ENCODE data around the gene TMEM154. TPM values are rescaled to one million over a fixed set of nuclear protein-coding genes. Genes with fewer than 3 reads are reported as not detected.
A peak's percentile ranks its signal among the peaks of the same experiment; 100 is the strongest.

TMEM154 gene
- polyA plus RNA-seq, 3 donors: 24.7 to 157 (median 117) TPM

DNA sequence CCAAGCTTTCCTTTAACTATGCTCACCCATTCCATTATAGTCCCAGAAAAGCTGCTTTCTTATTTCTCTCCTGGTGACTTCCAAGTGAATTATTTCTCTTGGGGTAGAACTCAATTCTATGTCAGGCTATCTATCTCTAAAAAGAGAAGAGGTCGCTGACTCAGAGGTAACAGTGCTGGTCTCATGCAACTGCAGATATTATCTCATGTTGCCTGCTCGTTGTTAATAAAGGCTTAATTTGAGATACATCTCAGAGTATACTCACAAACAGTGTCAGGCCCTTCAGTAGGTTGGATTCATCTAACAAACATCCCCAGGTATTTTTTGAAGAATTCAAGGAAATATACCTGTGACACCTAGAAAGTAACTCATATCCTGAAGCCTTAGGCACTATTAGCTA lies 2.7 kb downstream of the TMEM154 start:
- Mint-ChIP-seq H3K27ac (peak overlapping the region in 2 of 7 donors; percentile 17 to 81), H3K36me3 (peaks cover 42 to 45% of the 10 kb centered on the region in 2 donors), H3K9me3 (no peaks in the 10 kb centered on the region), H3K4me3 (no peak overlapping the region), H3K27me3 (ENCODE audit: low read depth in 3 of 3) (peaks cover 0 to 2% (median 0%) of the 10 kb centered on the region in 3 donors), H3K4me1 (peaks cover 63% of the 10 kb centered on the region)
- H2AFZ ChIP-seq (ENCODE audit: insufficient read depth, low read depth, low read length, poor library complexity, severe bottlenecking): no peak overlapping the region
- H3K27me3 ChIP-seq (ENCODE audit: control insufficient read depth in 2 of 2, insufficient read depth in 2 of 2, low read length in 2 of 2): no peaks in the 10 kb centered on the region
- H3K4me1 ChIP-seq (ENCODE audit: control insufficient read depth in 1 of 2, insufficient read depth in 2 of 2, low read length in 2 of 2): peaks cover 45 to 59% of the 10 kb centered on the region in 2 donors
- DNase-seq: no peak
- no CpG with 5 or more reads among the region's 2 CpGs for WGBS (ENCODE audit: insufficient coverage)
- no peaks in the 10 kb centered on the region for H3K9me3 ChIP-seq (replicated peaks in 1 of 2; ENCODE audit: control insufficient read depth in 1 of 2, insufficient read depth in 1 of 2, low read length in 2 of 2)
- H3K4me3 ChIP-seq (replicated peaks in 1 of 3; ENCODE audit: low read depth in 2 of 3, low read length in 3 of 3): no peak overlapping the region
- peaks cover 61% of the 10 kb centered on the region for H4K20me1 ChIP-seq (ENCODE audit: insufficient read depth, low read length)
- peaks cover 8 to 29% of the 10 kb centered on the region in 2 donors for H3K36me3 ChIP-seq (replicated peaks in 1 of 2; ENCODE audit: control insufficient read depth in 1 of 2, insufficient read depth in 2 of 2, low read length in 2 of 2)
- intact Hi-C loops (cut with micrococcal nuclease): loop anchor here (5.0 kb wide), 1 partner anchor 35 kb away; no protein-coding TSS in a partner anchor
- peak overlapping the region in 1 of 2 donors; percentile 63 for H3K27ac ChIP-seq (ENCODE audit: low read depth in 1 of 2, low read length in 2 of 2)
- no peak overlapping the region for H3K9ac ChIP-seq (ENCODE audit: insufficient read depth, low read length, poor library complexity, severe bottlenecking)
- peaks cover 66% of the 10 kb centered on the region for H3K79me2 ChIP-seq (ENCODE audit: insufficient read depth, low read length)
- H3K4me2 ChIP-seq (replicated peaks; ENCODE audit: extremely low read depth, low read length, poor library complexity, severe bottlenecking): peak overlapping the region; percentile 15
- TF ChIP-seq, protein P1, sequence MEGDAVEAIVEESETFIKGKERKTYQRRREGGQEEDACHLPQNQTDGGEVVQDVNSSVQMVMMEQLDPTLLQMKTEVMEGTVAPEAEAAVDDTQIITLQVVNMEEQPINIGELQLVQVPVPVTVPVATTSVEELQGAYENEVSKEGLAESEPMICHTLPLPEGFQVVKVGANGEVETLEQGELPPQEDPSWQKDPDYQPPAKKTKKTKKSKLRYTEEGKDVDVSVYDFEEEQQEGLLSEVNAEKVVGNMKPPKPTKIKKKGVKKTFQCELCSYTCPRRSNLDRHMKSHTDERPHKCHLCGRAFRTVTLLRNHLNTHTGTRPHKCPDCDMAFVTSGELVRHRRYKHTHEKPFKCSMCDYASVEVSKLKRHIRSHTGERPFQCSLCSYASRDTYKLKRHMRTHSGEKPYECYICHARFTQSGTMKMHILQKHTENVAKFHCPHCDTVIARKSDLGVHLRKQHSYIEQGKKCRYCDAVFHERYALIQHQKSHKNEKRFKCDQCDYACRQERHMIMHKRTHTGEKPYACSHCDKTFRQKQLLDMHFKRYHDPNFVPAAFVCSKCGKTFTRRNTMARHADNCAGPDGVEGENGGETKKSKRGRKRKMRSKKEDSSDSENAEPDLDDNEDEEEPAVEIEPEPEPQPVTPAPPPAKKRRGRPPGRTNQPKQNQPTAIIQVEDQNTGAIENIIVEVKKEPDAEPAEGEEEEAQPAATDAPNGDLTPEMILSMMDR (IDR thresholded peaks at IDR 0.05): no peak

DNA sequence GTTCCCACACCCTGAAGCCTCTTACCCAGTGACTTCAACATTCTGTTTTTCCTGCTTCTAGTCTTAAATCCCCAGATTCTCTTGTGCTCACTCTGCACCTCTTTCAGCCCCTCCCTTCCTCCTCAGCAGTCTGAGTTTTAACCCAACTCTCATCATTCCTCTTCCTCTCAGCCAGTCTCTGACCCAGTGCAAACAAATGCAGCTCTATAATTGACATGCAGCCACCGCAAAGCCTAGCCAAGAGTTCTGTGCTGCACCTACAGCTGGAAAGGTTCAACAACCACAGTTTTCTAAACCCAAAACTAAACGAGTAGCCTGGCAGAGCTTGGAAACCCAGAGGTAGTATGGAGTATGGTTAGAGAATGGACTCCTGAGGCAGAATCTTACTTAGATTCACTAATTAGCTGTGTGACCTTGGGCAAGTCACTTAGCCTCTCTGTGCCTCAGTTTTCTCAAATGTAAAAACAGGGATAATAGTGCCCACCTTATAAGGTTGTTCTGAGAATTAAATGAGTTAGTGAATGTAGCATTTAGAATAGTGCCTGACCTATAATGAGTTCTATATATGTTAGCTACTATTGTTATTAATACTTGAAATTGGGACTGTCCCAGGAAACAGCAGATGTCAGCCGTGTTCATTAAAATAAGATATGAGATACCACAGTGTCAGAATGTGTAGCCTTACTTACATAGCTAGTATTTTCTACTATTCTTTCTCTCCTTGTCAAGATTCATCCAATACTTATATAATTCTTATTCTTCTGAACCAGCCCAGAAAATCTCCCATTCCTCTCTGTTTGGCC lies 3.5 kb downstream of the TMEM154 start:
- H3K36me3 ChIP-seq (replicated peaks in 1 of 2; ENCODE audit: control insufficient read depth in 1 of 2, insufficient read depth in 2 of 2, low read length in 2 of 2): peaks cover 8 to 34% of the 10 kb centered on the region in 2 donors
- Mint-ChIP-seq H3K4me3 (peak overlapping the region in 1 of 2 donors; percentile 72), H3K4me1 (peaks cover 63% of the 10 kb centered on the region), H3K9me3 (no peaks in the 10 kb centered on the region), H3K27ac (peak overlapping the region in 6 of 7 donors; percentile 22 to 81 (median 62)), H3K27me3 (ENCODE audit: low read depth in 3 of 3) (no peaks in the 10 kb centered on the region), H3K36me3 (peaks cover 48 to 49% of the 10 kb centered on the region in 2 donors)
- H3K4me2 ChIP-seq (replicated peaks; ENCODE audit: extremely low read depth, low read length, poor library complexity, severe bottlenecking): peak overlapping the region; percentile 15
- peak overlapping the region in 1 of 3 experiments; percentile 19 for H3K4me3 ChIP-seq (replicated peaks in 1 of 3; ENCODE audit: low read depth in 2 of 3, low read length in 3 of 3)
- H2AFZ ChIP-seq (ENCODE audit: insufficient read depth, low read depth, low read length, poor library complexity, severe bottlenecking): no peak overlapping the region
- H3K27me3 ChIP-seq (ENCODE audit: control insufficient read depth in 2 of 2, insufficient read depth in 2 of 2, low read length in 2 of 2): no peaks in the 10 kb centered on the region
- no peaks in the 10 kb centered on the region for H3K9me3 ChIP-seq (replicated peaks in 1 of 2; ENCODE audit: control insufficient read depth in 1 of 2, insufficient read depth in 1 of 2, low read length in 2 of 2)
- H3K27ac ChIP-seq (ENCODE audit: low read depth in 1 of 2, low read length in 2 of 2): peak overlapping the region in 1 of 2 donors; percentile 63
- no peak for DNase-seq
- H3K4me1 ChIP-seq (ENCODE audit: control insufficient read depth in 1 of 2, insufficient read depth in 2 of 2, low read length in 2 of 2): peaks cover 45 to 58% of the 10 kb centered on the region in 2 donors
- no peak overlapping the region for H3K9ac ChIP-seq (ENCODE audit: insufficient read depth, low read length, poor library complexity, severe bottlenecking)
- TF ChIP-seq, protein P1 (IDR thresholded peaks at IDR 0.05): no peak
- H3K79me2 ChIP-seq (ENCODE audit: insufficient read depth, low read length): peaks cover 73% of the 10 kb centered on the region
- intact Hi-C loops (cut with micrococcal nuclease): loop anchor here (5.0 kb wide), 1 partner anchor 34 kb away; no protein-coding TSS in a partner anchor
- 100% methylated on average over 1 of the region's 3 CpGs for whole genome bisulfite sequencing (ENCODE audit: insufficient coverage)
- peaks cover 67% of the 10 kb centered on the region for H4K20me1 ChIP-seq (ENCODE audit: insufficient read depth, low read length)
